GM19025 (cell line): ENCODE data around the gene CCDC102B.
"Not testable (repeated sequence)": the region's sequence is repeated elsewhere in the genome, so short reads cannot be mapped to it uniquely, and the experiment has no call there.

ENCODE experiments used
- ATAC-seq: cut with Tn5 transposase; IDR thresholded peaks from one replicate; pipeline ENCODE4 v1.9.1; 2021; ENCODE audit warnings: mild to moderate bottlenecking, low read depth, moderate library complexity; ENCODE audit not compliant: unreplicated experiment

Gene CCDC102B

DNA sequence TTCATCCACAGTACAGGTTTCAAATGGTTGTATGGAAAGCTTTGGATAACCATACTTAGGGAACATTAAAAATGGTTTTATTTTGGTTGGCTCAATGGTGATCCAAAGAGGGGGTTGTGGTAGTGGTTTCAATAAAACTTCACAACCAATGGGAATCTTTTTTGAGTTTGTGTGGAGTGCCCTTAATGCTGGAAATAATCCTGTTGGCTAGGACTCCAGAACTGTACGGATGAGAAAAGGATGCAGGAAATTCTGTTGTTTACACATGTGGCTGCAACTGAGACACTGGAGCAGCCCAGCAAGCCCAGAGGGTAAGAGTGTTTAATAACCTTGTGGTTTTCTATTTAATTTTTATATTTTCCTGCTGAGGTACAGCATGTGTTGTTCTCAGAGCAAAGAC, at the start of gene CCDC102B:
Gene CCDC102B, plus strand, starts transcription at position 210 of the 400 bp plus-strand sequence. CDS start 38,684 bp downstream, outside the sequence.
- no peak for ATAC-seq

DNA sequence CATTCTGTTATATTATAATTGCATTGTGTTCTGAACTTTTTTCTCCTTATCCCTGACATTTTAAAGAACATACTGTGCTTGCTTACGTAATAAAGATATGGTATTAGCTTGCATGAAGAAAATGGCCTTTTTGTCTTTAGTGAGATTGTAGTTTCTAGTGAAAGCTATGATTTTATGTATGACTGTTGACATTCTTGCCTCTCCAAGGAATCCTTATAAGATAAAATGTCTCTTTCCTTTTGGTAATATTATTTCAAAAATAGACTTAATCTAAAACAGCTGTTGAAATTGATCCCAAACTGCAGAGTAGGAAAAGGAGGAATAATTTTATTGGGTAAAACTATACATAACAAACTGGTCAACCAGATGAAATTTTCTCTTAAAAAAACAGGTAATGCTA, 40.8 kb upstream of the CCDC102B start:
- ATAC-seq, result no peak

DNA sequence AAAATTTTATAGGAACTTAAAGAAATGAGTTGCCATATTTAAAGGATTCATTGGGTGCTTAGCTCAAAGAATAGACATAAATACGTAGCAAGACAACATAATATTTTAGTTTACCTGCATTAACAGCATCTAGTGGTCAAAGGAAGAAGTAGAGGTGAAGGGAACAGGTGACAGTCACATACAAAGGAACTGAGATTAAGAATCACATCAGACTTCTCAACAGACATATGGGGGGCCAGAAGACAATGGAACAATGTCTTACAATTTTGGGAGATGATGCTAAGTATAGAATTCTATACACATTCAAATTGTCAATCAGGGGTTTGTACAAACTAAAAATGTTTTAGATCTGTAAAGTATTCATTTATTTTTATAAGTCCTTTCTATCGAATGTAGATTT, 38.6 kb upstream of the CCDC102B start:
- ATAC-seq, result no peak

DNA sequence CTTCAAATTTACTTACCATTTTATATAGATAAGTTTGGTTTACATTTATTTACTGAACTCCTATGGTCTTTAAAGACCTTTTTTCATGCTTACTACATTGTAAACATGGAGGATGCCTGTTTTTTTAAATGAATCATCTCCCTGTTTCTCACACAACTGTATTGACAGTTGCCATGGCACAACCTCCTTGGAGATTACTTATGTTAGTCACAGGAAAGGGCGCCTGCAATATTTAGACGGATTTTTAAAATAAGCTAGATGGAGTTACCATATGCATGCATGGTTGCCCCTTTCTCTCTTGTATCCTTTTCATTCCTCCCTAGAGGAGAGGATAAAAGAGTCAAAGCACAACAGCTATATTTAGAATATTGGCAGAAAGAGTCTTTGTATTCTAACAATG, 34.8 kb upstream of the CCDC102B start:
- no peak for ATAC-seq

DNA sequence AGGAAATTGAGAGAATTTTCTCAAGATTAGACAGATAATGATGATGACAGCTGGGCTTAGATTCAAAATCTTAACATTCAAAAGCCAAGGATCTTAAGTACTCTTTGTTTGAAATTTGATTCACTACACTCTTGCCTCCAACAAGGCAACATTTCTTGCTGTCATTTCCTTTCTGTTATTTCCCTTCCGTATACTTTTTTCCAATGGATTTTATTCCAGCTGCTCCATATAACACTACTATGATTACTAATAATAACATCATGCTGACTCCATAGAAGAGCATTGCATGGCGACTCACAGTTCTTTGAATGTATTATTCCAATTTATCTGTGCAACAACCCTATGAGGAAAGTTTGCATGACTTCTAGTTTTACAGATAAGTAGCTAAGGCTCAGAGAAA, 33.9 kb upstream of the CCDC102B start:
- ATAC-seq, result no peak

DNA sequence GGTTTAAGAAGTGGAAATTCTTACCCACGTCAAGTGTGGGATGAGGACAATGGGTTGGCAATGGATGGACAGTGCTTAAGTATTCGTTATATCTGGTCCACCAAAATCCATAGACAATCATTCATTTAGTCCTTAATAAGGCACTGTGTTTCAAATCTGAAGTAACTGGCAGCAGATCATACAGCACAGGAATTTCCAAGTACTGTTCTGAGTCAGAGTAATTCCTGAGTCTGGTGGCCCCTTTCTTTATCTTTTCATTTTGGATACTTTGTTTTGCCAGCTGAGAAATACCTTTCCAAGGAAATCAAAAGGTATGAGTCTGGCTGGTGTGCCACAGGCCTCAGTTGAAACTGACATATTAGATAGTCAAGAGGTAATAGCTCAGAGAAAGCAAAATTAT, 31.4 kb upstream of the CCDC102B start:
- ATAC-seq, result no peak

DNA sequence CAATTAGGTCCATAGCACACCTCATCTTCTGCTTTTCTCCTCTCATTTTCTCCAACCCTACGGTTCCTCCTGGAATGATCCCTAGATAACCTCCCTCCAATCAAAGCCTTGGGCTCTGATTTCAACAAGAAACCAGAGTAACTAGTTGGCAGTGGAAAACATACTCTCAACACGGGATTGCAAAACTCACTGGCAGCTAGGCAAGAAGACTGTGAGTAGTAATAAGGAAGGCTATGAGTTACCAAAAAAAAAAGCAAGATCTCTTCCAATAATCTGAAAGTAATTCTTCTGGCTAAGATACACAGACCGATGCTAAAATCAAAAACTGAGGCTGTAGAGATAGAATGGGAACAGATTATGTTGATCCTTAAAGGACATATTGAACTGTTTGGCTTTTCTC, 28.4 kb upstream of the CCDC102B start:
- ATAC-seq, result no peak

DNA sequence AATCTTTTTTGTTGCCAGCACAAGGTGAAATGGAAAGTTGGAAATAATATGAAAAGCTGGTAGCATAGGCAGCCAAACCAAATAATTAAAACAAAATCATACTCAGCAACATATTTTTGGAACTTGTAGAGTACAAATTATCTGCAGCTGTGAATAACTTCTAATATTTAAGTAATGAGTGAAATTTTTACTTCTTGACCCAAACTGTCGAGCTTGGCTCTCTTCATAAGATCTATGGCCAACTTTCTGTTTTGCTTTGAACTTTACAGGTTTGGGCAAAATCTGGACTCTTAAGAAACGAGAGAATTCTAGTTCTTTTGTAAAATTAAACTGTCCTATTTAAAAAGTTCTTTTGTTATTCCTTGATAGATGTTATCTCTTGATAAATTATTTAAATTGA, 25.6 kb upstream of the CCDC102B start:
- no peak for ATAC-seq

DNA sequence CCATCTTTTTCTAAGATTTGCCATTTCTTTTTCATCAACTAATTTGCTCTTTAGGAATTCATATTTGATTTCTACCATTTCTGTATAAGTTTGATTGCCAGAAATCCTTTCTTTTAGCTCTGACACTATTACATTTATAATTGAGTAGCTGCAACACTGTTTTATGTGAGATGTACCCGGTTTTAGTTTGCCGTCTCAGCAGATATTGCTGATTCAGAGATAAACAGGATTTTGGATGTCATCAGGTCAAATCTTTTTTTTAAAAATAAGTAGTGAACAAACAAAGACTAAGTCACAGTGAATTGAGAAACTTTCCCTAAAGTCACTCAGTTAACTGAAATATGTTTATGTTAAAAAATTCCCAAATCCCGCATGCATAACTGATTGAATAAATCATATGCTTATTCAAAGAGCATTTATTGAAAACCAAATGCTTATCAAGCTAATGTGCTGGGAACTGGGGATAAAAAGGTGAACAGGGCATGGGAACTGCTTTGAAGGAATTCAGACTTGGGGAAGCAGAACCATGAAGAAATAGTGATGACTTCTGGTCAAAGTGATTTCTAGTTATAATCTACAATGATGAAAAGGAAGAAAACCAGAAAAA, 19.5 kb upstream of the CCDC102B start:
- no peak for ATAC-seq

DNA sequence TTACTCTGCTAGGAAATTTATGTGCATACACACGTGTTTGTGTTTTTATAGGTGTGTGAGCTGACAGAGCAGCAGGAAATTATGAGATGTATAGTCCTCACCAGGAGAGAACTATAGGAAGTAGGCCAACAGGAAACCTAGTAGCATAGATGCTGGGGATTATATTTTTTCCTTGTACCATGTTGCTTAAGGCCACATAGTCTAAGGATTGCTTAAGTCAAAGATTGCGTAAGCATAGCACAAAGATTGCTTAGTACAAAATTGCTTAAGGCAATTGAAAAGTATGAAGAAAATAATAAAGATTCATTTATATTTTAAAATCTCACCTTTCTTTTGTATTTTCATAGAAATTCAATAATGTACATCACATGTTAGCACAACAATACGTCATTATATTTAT, 18.7 kb upstream of the CCDC102B start:
- no peak for ATAC-seq

DNA sequence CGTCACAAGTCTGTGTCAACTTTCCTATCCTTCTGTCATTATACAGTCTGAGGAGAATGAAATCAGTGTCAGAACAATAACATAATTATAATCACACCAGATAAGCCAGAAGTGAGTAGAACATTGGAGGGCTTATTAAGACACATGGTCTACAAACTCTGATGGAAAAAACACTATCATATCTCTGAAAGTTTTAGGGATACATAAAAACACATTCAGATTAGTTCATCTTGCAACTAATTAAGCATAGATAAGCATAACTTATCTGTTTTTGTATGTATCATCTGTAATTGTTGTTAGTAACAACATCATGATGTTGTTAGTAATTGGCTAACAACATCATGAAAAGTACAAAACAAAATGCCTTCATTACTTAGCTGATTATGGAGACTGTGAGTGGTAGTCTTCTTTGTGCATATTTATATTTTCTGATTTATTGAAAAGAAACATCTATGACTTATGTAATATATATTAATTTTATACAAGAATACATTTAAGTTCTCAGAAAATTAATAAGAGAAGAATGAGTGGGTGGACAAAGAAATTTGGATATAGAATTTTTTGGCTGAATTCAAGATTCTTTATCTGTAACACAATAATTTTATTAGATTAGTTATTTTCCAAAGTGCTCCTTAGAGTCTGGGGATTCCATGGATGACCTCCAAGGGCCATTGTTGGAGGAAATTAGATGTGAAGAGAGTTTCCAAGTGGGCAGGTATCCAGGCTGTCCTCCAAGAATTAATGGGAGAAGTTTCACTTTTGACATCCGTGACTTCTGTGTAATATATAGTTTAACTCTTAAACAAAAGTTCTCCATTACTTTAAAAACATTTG, 16.9 kb upstream of the CCDC102B start:
- no peak for ATAC-seq

DNA sequence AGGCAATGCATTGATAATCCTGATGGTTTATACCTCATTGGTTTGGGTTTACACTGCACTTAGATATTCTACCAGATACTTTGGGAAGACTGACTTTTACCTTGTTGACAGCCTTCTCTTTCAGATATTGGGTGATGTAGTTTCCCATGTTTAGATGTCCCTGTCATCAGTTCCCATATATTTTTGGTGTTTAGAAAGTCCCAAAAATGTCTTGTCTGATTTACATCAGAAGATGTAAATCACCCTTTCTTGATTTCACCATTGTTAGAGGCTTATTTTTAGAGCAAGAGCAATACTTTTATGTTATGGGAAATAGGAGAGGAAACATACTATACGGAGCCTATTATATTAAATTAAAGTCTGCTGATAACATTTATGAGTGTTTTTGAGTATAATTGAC, 14.4 kb upstream of the CCDC102B start:
- ATAC-seq, result no peak

DNA sequence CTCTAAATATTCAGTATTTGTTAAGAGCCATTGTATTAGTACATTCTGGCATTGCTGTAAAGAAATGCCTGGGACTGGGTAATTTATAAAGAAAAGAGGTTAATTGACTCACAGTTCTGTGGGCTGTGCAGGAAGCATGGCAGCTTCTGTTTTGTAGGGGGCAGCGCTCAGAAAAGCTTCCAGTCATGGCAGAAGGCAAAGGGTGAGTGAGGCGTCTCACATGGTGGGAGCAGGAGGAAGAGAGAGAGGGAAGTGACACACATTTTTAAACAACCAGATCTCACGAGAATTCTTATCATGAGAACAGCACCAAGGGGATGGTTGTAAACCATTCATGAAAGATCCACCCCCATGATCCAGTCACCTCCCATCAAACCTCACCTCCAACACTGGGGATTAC, 13.8 kb upstream of the CCDC102B start:
- ATAC-seq, result no peak

DNA sequence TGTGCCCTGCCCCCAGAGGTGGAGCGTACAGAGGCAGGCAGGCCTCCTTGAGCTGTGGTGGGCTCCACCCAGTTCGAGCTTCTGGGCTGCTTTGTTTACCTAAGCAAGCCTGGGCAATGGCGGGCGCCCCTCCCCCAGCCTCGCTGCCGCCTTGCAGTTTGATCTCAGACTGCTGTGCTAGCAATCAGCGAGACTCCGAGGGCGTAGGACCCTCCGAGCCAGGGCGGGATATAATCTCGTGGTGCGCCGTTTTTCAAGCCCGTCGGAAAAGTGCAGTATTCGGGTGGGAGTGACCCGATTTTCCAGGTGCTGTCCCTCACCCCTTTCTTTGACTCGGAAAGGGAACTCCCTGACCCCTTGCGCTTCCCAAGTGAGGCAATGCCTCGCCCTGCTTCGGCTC, 7.6 kb upstream of the CCDC102B start:
- not testable (repeated sequence) for ATAC-seq

DNA sequence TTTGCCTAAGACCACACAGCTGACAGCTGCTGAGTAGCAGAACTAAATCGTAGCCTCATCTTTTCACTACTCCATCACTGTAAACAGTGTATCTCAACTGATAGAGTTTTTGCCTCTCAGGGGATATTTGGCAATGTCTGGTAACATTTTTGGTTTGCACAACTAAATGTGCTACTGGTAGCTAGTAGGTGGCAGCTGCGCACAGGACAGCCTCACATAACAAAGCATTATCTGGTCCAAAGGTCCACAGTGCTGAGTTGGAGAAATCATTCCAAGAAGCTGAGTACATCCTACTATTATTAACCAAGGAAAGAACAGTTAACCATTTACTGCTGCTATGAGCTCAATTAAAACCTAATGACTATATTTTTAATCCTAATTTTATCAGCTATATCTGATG, 6.1 kb upstream of the CCDC102B start:
- ATAC-seq, result no peak

DNA sequence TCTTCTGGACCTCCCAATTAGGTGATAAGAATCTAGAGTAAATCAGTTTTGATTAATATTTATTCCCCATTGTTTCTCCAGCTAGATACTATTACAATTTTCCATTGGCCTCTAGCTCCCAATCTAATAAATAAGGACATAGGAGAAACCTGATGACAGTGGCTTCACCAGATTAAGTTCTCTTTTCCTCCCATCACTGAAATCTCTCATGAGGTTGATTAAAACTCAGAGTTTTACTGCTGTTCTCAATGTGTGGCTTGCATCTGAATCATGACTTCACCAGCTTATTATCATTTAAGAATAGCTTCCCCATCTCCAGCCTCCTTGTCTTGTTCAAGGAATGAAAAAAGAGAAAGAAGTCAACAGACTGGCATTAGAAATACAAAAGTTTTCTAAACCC, 3.9 kb upstream of the CCDC102B start:
- ATAC-seq, result no peak

DNA sequence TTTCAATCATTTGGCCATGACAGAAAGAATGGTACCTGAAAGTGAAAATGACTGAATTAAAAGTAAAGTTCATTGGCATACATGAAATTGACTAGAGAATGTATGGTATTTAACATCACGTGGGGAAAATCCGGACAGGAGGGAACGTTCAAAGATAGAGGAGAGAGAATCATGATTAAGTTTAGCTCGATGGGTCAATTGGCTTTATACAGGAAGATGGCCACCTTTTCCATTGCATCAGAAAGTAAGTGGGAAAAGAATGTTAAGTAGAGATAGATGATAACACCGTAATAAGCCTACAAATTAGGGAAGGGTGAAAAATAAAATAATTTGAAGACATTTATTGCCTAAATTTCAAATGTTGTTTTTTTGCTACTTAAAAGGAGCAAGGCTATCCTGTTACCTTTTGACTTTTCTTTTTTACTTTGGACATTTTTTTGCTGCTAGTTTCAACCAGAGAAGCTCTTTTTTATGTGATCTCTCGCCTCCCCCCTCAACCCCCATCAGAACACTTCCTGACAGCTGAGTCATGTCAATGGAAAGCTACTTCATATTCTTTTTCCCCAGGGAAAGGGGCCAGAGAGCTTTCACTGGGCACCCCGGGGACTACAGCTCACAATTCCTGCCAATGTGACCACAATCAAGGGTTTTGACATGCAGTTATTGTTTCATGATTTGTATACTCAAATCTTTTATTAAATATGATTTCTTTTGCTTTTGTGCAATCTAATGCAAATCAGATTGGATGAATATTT, 767 bp upstream of the CCDC102B start:
- no peak for ATAC-seq

DNA sequence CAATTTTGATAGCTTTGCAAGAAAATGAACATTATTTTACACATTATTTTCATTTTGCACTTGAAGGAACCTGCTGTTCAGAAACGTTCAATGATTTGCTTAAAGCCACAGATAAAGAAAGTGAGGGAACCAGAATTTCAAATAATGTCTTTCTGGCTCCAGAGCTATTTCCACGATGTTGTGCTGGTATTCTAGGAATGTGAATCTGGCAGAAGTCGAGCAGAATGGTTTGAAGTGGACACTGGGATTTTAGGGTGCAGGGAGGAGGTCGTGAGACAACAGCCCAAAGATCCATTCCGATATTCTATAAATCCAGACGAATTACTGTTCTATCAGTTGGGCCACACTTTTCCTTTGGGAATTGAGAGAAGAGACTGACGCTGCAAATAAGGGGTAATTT, 2.2 kb downstream of the CCDC102B start:
- no peak for ATAC-seq

DNA sequence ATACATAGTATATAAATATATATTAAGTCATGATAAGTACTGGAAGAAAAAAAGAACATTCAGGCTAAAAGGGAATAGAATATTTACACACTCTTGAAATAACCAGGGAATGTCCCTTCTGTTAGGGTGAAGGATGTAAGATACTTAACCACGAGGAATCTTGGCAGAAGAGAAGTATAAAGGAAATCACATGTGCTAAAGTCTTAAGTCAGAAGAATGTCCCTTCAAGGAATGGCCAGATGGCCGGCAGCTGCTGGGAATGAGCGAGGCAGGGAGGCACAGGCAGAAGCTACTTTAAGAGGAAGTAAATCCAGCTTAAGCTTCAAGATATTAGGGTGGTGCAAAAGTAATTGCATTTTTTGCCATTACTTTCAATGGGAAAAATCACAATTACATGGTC, 5.5 kb downstream of the CCDC102B start:
- ATAC-seq, result no peak

DNA sequence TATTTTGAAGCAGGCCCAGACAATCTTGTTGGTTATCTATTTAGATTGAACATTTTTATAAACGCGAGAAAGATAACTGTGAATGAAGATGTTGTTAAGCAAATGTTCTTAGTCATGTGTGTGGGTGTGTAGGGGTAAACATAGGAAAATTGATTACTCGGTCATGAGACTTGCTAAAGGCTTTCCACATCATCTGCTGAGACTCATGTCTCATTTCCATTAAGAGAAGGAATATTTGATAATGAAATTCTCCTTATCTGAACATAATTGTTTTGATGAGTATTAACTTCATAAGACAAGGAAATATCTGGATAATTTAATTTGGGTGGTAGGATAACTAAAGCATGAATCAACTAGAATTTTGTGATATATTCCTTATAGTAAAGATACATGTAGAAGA, 19.7 kb downstream of the CCDC102B start:
- no peak for ATAC-seq

DNA sequence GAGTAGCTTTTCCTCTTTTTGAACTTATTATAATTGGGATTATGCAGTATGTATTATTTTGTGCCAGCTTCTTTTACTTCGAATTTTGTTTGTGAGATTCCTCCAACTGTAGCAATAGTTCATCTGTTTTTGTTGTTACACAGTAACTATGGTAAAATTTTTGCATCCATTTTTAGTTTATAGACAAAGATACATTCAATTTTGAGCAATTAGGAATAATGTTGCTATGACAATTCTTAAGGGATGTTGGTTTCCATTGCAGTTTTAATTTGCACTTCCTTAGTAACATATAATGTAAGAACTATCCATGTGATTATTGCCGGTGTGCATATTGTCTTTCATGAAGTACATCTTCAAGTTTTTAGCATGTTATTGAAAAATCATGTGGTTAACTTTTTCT, 20.7 kb downstream of the CCDC102B start:
- ATAC-seq, result no peak

DNA sequence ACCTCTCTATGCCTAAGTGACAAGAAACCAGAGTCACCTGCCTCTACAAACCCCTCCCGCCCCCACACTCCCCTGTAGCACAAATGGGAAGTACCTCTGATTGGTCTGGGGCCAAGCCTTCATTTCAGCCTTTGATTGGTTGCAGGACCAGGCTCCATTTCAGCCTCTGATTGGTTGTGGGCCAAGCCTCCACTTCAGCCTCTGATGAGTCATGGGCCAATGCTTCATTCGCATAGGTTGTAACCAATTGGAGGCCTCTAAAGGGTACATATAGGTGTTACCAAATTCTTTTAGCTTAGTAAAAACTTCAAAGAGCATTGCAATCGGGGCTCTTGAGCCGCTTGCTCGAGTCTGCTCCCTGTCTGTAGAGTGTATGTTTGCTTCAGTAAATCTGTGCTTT, 25.0 kb downstream of the CCDC102B start:
- no peak for ATAC-seq
